GM19372 (cell line): Measurements from ENCODE around the gene G6PC1.
"Not testable (repeated sequence)": the region's sequence is repeated elsewhere in the genome, so short reads cannot be mapped to it uniquely, and the experiment has no call there.

Experiments
- ATAC-seq: cut with Tn5 transposase; IDR thresholded peaks from one replicate; pipeline ENCODE4 v1.9.1; 2021; ENCODE audit warnings: mild to moderate bottlenecking, low read depth, moderate library complexity; ENCODE audit not compliant: unreplicated experiment

The G6PC1 gene

DNA sequence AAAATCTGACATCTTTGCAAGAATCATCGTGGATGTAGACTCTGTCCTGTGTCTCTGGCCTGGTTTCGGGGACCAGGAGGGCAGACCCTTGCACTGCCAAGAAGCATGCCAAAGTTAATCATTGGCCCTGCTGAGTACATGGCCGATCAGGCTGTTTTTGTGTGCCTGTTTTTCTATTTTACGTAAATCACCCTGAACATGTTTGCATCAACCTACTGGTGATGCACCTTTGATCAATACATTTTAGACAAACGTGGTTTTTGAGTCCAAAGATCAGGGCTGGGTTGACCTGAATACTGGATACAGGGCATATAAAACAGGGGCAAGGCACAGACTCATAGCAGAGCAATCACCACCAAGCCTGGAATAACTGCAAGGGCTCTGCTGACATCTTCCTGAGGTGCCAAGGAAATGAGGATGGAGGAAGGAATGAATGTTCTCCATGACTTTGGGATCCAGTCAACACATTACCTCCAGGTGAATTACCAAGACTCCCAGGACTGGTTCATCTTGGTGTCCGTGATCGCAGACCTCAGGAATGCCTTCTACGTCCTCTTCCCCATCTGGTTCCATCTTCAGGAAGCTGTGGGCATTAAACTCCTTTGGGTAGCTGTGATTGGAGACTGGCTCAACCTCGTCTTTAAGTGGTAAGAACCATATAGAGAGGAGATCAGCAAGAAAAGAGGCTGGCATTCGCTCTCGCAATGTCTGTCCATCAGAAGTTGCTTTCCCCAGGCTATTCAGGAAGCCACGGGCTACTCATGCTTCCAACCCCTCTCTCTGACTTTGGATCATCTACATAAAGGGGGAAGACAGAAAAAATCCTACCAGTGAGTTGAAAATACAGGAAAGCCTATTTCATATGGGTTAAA, at the start of gene G6PC1:
TSS of gene G6PC1 (plus strand) at position 340 of the 872 bp plus-strand sequence. CDS start at position 418, 78 bp downstream.
- no peak for ATAC-seq

DNA sequence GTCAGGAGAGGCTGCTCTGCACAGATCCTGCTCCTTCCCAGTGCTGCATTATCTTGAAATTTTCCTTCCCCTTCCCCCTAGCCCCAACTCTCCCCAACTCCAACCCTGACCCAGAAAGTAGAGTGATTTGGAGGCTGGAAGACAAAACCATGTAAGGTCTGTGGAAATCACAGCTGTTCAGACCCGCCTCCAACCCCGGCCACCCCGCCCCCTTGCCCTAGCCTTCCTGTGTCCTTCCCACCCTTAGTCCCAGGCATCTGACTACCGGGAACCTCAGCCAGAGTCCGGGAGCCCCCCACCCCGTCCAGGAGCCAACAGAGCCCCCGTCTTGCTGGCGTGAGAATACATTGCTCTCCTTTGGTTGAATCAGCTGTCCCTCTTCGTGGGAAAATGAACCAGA, 49.6 kb upstream of the G6PC1 start, which contains the start of gene AOC3:
TSS of gene AOC3 (plus strand) at position 246 of the 400 bp plus-strand sequence. CDS start at position 391, 145 bp downstream.
- no peak for ATAC-seq

DNA sequence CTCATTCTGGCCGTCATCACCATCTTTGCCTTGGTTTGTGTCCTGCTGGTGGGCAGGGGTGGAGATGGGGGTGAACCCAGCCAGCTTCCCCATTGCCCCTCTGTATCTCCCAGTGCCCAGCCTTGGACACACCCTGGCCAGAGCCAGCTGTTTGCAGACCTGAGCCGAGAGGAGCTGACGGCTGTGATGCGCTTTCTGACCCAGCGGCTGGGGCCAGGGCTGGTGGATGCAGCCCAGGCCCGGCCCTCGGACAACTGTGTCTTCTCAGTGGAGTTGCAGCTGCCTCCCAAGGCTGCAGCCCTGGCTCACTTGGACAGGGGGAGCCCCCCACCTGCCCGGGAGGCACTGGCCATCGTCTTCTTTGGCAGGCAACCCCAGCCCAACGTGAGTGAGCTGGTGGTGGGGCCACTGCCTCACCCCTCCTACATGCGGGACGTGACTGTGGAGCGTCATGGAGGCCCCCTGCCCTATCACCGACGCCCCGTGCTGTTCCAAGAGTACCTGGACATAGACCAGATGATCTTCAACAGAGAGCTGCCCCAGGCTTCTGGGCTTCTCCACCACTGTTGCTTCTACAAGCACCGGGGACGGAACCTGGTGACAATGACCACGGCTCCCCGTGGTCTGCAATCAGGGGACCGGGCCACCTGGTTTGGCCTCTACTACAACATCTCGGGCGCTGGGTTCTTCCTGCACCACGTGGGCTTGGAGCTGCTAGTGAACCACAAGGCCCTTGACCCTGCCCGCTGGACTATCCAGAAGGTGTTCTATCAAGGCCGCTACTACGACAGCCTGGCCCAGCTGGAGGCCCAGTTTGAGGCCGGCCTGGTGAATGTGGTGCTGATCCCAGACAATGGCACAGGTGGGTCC, 49.0 kb upstream of the G6PC1 start:
- not testable (repeated sequence) for ATAC-seq

GRCh38 chr17:42852351-42852750, 48.2 kb upstream of the G6PC1 start:
- no peak for ATAC-seq

DNA sequence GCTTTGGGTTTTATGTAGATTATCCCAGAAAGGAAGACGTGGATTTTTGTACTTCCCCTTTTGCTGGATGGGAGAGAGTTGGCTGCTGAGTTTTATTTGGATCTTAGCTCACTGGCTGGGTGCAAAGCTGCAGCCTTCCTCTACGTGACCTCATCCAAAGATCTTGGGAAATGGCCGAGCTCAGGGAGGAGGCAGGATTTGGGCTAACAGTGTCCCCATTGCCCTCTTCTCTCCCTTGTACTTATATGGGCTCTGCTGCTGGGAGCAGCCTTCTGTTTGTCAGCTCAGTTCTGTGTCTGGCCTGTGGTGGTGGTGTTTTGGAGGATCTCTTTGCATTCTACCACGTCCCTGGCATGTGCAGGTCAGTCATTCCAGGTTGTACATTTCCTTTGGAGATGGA, 47.6 kb upstream of the G6PC1 start:
- no peak for ATAC-seq

GRCh38 chr17:42853597-42853967, 47.0 kb upstream of the G6PC1 start:
- no peak for ATAC-seq

DNA sequence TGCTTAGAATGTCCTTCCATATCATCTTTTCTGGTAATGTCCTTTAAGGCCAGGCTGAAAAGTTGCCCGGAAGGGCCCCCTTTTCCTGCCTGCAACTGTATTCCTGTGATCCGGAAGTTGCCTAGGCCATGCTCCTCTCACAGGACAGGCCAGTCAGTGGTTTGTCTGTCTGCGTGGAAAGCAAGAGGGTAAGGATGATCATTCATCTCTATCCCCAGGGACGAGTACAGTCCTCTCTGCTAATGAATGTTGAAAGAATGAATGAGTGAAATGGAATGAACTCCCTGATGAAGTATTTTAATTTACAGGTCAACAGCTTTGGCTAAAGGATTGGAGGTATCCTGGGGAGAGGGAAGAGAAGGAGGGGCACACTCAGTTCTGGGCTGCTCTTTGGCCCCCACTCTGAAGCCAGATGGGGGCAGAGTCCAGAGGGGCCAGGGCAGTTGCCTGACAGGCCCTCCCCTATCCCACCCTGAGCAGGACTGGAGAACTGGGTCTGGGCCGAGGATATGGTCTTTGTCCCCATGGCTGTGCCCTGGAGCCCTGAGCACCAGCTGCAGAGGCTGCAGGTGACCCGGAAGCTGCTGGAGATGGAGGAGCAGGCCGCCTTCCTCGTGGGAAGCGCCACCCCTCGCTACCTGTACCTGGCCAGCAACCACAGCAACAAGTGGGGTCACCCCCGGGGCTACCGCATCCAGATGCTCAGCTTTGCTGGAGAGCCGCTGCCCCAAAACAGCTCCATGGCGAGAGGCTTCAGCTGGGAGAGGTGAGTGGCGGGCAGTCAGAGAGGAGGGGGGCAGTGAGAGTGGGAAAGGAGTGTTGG, 46.4 kb upstream of the G6PC1 start:
- no peak for ATAC-seq

- no peak for ATAC-seq
These were observed 45.5 kb upstream of the G6PC1 start for GRCh38 chr17:42855048-42855596.

DNA sequence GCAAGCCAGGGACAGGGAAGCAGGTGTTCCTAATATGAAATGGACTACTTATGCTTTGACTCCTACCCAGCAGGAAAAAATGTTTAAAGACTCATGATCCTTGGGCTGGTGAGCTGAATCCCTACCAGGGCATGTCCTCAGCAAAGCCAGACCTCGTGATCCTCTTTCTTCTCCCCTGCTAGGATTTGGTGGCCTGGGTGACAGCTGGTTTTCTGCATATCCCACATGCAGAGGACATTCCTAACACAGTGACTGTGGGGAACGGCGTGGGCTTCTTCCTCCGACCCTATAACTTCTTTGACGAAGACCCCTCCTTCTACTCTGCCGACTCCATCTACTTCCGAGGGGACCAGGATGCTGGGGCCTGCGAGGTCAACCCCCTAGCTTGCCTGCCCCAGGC, 44.5 kb upstream of the G6PC1 start:
- ATAC-seq, result not testable (repeated sequence)

- not testable (repeated sequence) for ATAC-seq
These were observed 44.1 kb upstream of the G6PC1 start for GRCh38 chr17:42856516-42856915.

GRCh38 chr17:42857389-42857788, 43.2 kb upstream of the G6PC1 start:
- ATAC-seq, result no peak

- no peak for ATAC-seq
These were observed 34.9 kb upstream of the G6PC1 start for GRCh38 chr17:42865638-42866094.

DNA sequence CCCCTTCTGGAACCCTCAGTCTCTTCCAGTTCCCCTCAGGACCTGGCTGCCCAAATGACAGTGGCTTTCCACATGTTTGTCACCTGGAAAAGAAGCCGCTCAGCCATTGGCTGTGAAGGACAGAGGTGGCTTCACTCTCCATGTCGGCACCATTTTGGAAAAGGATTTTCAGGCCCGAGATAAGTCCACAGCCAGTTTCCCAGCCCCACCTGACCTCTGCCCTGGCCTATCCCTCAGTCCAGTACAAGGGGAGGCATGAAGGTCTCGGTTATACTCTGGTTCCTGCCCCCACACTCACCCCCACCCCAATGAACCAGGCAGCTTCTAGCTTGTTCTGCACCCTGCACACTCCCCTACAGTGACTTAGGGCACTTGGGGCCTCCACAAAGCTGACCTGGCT, 34.4 kb upstream of the G6PC1 start:
- no peak for ATAC-seq

GRCh38 chr17:42866631-42867575, 33.7 kb upstream of the G6PC1 start:
- ATAC-seq, result no peak

GRCh38 chr17:42867694-42868261, 32.8 kb upstream of the G6PC1 start:
- ATAC-seq, result not testable (repeated sequence)

DNA sequence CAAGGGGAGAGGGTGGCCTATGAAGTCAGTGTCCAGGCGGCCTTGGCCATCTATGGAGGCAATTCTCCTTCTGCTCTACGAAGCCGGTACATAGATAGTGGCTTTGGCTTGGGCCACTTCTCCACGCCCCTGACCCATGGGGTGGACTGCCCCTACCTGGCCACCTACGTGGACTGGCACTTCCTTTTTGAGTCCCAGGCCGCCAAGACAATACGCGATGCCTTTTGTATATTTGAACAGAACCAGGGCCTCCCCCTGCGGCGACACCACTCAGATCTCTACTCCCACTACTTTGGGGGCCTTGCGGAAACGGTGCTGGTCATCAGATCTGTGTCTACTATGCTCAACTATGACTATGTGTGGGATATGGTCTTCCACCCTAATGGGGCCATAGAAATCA, 32.3 kb upstream of the G6PC1 start:
- no peak for ATAC-seq

GRCh38 chr17:42871647-42872046, 29.0 kb upstream of the G6PC1 start:
- no peak for ATAC-seq

DNA sequence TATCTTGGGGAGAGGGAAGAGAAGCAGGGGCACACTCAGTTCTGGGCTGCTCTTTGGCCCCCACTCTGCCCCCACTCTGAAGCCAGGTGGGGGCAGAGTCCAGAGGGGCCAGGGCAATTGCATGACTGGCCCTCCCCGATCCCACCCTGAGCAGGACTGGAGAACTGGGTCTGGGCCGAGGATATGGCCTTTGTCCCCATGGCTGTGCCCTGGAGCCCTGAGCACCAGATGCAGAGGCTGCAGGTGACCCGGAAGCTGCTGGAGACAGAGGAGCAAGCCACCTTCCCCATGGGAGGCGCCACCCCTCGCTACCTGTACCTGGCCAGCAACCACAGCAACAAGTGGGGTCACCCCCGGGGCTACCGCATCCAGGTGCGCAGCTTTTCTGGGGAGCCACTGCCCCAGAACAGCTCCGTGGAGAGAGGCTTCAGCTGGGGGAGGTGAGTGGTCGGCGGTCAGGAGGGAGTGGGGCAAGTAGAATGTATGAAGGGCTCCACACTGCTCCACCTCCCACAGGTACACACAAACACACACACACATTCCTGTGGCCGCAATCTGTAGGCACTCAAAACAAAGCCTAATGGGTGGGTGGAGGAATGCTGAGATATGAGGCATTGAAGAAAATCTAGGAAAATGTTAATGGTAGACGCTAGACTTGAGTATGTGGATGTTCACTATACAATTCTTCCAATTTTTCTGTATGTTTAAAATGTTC, 28.2 kb upstream of the G6PC1 start:
- no peak for ATAC-seq
